ENCODE data around the gene TANGO2. TPM values are rescaled to one million over a fixed set of nuclear protein-coding genes. Genes with fewer than 3 reads are reported as not detected.
A peak's percentile ranks its signal among the peaks of the same experiment; 100 is the strongest.

The TANGO2 gene
- polyA plus RNA-seq, 4 donors, result 16.5 to 23.3 (median 20.9) TPM

GRCh38 chr22:20083891-20084546, 63.1 kb downstream of the TANGO2 start:
- H3K36me3 ChIP-seq (ENCODE audit: control insufficient read depth in 3 of 3, insufficient read depth in 2 of 3, low read depth in 1 of 3, low read length in 3 of 3), result peaks cover 14 to 56% (median 16%) of the 10 kb centered on the region in 3 donors
- H3K4me1 ChIP-seq (ENCODE audit: control insufficient read depth in 3 of 3, insufficient read depth in 2 of 3, low read depth in 1 of 3, low read length in 2 of 3), result peaks cover 0 to 30% (median 5%) of the 10 kb centered on the region in 3 donors
- no peak overlapping the region for H3K4me3 ChIP-seq (ENCODE audit: low read depth in 1 of 3, low read length in 3 of 3)
- WGBS, 3 donors, result 67 to 83% (median 80%) methylated on average over 10 of the region's 10 CpGs
- FAIRE-seq (no peak), DNase-seq (no peak)
- no peaks in the 10 kb centered on the region for H3K9me3 ChIP-seq (ENCODE audit: control insufficient read depth in 2 of 2, insufficient read depth in 1 of 2, low read depth in 1 of 2, low read length in 1 of 2)
- H3K27ac ChIP-seq (ENCODE audit: low read depth in 1 of 3, low read length in 2 of 3), result no peak overlapping the region
- no peaks in the 10 kb centered on the region for H3K27me3 ChIP-seq (ENCODE audit: control insufficient read depth in 3 of 3, insufficient read depth in 3 of 3, low read length in 3 of 3)

GRCh38 chr22:20084547-20085413, 63.9 kb downstream of the TANGO2 start:
- Histone ChIP-seq H3K36me3 (ENCODE audit: control insufficient read depth in 3 of 3, insufficient read depth in 2 of 3, low read depth in 1 of 3, low read length in 3 of 3) (peaks cover 16 to 64% (median 19%) of the 10 kb centered on the region in 3 donors), H3K9me3 (ENCODE audit: control insufficient read depth in 2 of 2, insufficient read depth in 1 of 2, low read depth in 1 of 2, low read length in 1 of 2) (no peaks in the 10 kb centered on the region), H3K27ac (ENCODE audit: low read depth in 1 of 3, low read length in 2 of 3) (no peak overlapping the region), H3K4me1 (ENCODE audit: control insufficient read depth in 3 of 3, insufficient read depth in 2 of 3, low read depth in 1 of 3, low read length in 2 of 3) (peaks cover 0 to 30% (median 5%) of the 10 kb centered on the region in 3 donors), H3K27me3 (ENCODE audit: control insufficient read depth in 3 of 3, insufficient read depth in 3 of 3, low read length in 3 of 3) (no peaks in the 10 kb centered on the region), H3K4me3 (ENCODE audit: low read depth in 1 of 3, low read length in 3 of 3) (no peak overlapping the region)
- FAIRE-seq, result no peak
- peak; percentile 33 to 34 for DNase-seq
- WGBS, 3 donors, result 77 to 79% (median 77%) methylated on average over 23 of the region's 23 CpGs

GRCh38 chr22:20085651-20086050, 64.7 kb downstream of the TANGO2 start:
- Histone ChIP-seq H3K36me3 (ENCODE audit: control insufficient read depth in 3 of 3, insufficient read depth in 2 of 3, low read depth in 1 of 3, low read length in 3 of 3) (peaks cover 19 to 71% (median 26%) of the 10 kb centered on the region in 3 donors), H3K4me3 (ENCODE audit: low read depth in 1 of 3, low read length in 3 of 3) (no peak overlapping the region), H3K9me3 (ENCODE audit: control insufficient read depth in 2 of 2, insufficient read depth in 1 of 2, low read depth in 1 of 2, low read length in 1 of 2) (no peaks in the 10 kb centered on the region), H3K27me3 (ENCODE audit: control insufficient read depth in 3 of 3, insufficient read depth in 3 of 3, low read length in 3 of 3) (no peaks in the 10 kb centered on the region), H3K4me1 (ENCODE audit: control insufficient read depth in 3 of 3, insufficient read depth in 2 of 3, low read depth in 1 of 3, low read length in 2 of 3) (peaks cover 0 to 30% (median 5%) of the 10 kb centered on the region in 3 donors), H3K27ac (ENCODE audit: low read depth in 1 of 3, low read length in 2 of 3) (no peak overlapping the region)
- FAIRE-seq (no peak), DNase-seq (no peak)
- 96 to 97% (median 96%) methylated on average over 20 of the region's 20 CpGs for WGBS, 3 donors

GRCh38 chr22:20086101-20086599, 65.2 kb downstream of the TANGO2 start:
- no peaks in the 10 kb centered on the region for H3K9me3 ChIP-seq (ENCODE audit: control insufficient read depth in 2 of 2, insufficient read depth in 1 of 2, low read depth in 1 of 2, low read length in 1 of 2)
- peaks cover 0 to 27% (median 5%) of the 10 kb centered on the region in 3 donors for H3K4me1 ChIP-seq (ENCODE audit: control insufficient read depth in 3 of 3, insufficient read depth in 2 of 3, low read depth in 1 of 3, low read length in 2 of 3)
- H3K27me3 ChIP-seq (ENCODE audit: control insufficient read depth in 3 of 3, insufficient read depth in 3 of 3, low read length in 3 of 3), result no peaks in the 10 kb centered on the region
- H3K27ac ChIP-seq (ENCODE audit: low read depth in 1 of 3, low read length in 2 of 3), result no peak overlapping the region
- WGBS, 3 donors, result 94 to 95% (median 95%) methylated on average over 24 of the region's 24 CpGs
- no peak overlapping the region for H3K4me3 ChIP-seq (ENCODE audit: low read depth in 1 of 3, low read length in 3 of 3)
- no peak for FAIRE-seq
- peaks cover 20 to 76% (median 28%) of the 10 kb centered on the region in 3 donors for H3K36me3 ChIP-seq (ENCODE audit: control insufficient read depth in 3 of 3, insufficient read depth in 2 of 3, low read depth in 1 of 3, low read length in 3 of 3)
- no peak for DNase-seq

GRCh38 chr22:20086763-20087162, 65.9 kb downstream of the TANGO2 start:
- H3K27me3 ChIP-seq (ENCODE audit: control insufficient read depth in 3 of 3, insufficient read depth in 3 of 3, low read length in 3 of 3), result no peaks in the 10 kb centered on the region
- no peak for FAIRE-seq

GRCh38 chr22:20087319-20088262, 66.7 kb downstream of the TANGO2 start:
- H3K9me3 ChIP-seq (ENCODE audit: control insufficient read depth in 2 of 2, insufficient read depth in 1 of 2, low read depth in 1 of 2, low read length in 1 of 2), result no peaks in the 10 kb centered on the region
- peaks cover 20 to 89% (median 35%) of the 10 kb centered on the region in 3 donors for H3K36me3 ChIP-seq (ENCODE audit: control insufficient read depth in 3 of 3, insufficient read depth in 2 of 3, low read depth in 1 of 3, low read length in 3 of 3)
- DNase-seq (no peak), FAIRE-seq (no peak)
- H3K27ac ChIP-seq (ENCODE audit: low read depth in 1 of 3, low read length in 2 of 3), result no peak overlapping the region
- no peak overlapping the region for H3K4me3 ChIP-seq (ENCODE audit: low read depth in 1 of 3, low read length in 3 of 3)
- no peaks in the 10 kb centered on the region for H3K27me3 ChIP-seq (ENCODE audit: control insufficient read depth in 3 of 3, insufficient read depth in 3 of 3, low read length in 3 of 3)
- H3K4me1 ChIP-seq (ENCODE audit: control insufficient read depth in 3 of 3, insufficient read depth in 2 of 3, low read depth in 1 of 3, low read length in 2 of 3), result peaks cover 0 to 19% (median 2%) of the 10 kb centered on the region in 3 donors
- 90 to 94% (median 92%) methylated on average over 14 of the region's 14 CpGs for WGBS, 3 donors

More at GRCh38 chr22:20086763-20087162, 65.9 kb downstream of the TANGO2 start:
- no peaks in the 10 kb centered on the region for H3K9me3 ChIP-seq (ENCODE audit: control insufficient read depth in 2 of 2, insufficient read depth in 1 of 2, low read depth in 1 of 2, low read length in 1 of 2)
- no peak overlapping the region for H3K27ac ChIP-seq (ENCODE audit: low read depth in 1 of 3, low read length in 2 of 3)
- WGBS, 3 donors, result 97 to 99% (median 98%) methylated on average over 5 of the region's 5 CpGs
- peaks cover 20 to 83% (median 30%) of the 10 kb centered on the region in 3 donors for H3K36me3 ChIP-seq (ENCODE audit: control insufficient read depth in 3 of 3, insufficient read depth in 2 of 3, low read depth in 1 of 3, low read length in 3 of 3)
- DNase-seq, result no peak
- peaks cover 0 to 21% (median 2%) of the 10 kb centered on the region in 3 donors for H3K4me1 ChIP-seq (ENCODE audit: control insufficient read depth in 3 of 3, insufficient read depth in 2 of 3, low read depth in 1 of 3, low read length in 2 of 3)
- no peak overlapping the region for H3K4me3 ChIP-seq (ENCODE audit: low read depth in 1 of 3, low read length in 3 of 3)

GRCh38 chr22:20088263-20088648, 67.3 kb downstream of the TANGO2 start:
- 93 to 98% (median 93%) methylated on average over 8 of the region's 8 CpGs for WGBS, 3 donors
- Histone ChIP-seq H3K27ac (ENCODE audit: low read depth in 1 of 3, low read length in 2 of 3) (no peak overlapping the region), H3K4me1 (ENCODE audit: control insufficient read depth in 3 of 3, insufficient read depth in 2 of 3, low read depth in 1 of 3, low read length in 2 of 3) (peaks cover 0 to 12% (median 2%) of the 10 kb centered on the region in 3 donors), H3K4me3 (ENCODE audit: low read depth in 1 of 3, low read length in 3 of 3) (no peak overlapping the region), H3K36me3 (ENCODE audit: control insufficient read depth in 3 of 3, insufficient read depth in 2 of 3, low read depth in 1 of 3, low read length in 3 of 3) (peaks cover 20 to 89% (median 35%) of the 10 kb centered on the region in 3 donors), H3K9me3 (ENCODE audit: control insufficient read depth in 2 of 2, insufficient read depth in 1 of 2, low read depth in 1 of 2, low read length in 1 of 2) (no peaks in the 10 kb centered on the region), H3K27me3 (ENCODE audit: control insufficient read depth in 3 of 3, insufficient read depth in 3 of 3, low read length in 3 of 3) (no peaks in the 10 kb centered on the region)
- DNase-seq (no peak), FAIRE-seq (no peak)

All from small intestine (tissue), 7 donors.